IMR-90 (cell line): Measurements from ENCODE around the gene DUSP22. TPM values are rescaled to one million over a fixed set of nuclear protein-coding genes. Genes with fewer than 3 reads are reported as not detected.

Experiments
- ATAC-seq: fragments of 200-7000 bp; cut with Tn5 transposase; 2 replicates; pipeline ENCODE4 v1.9.1; 2020; ENCODE audit warnings: low read depth, mild to moderate bottlenecking, moderate library complexity
- BruUV-seq: library from RNA; stranded (reverse); fragments of 400-500 nt; replicated peaks from 2 replicates; lab custom pipeline; 2021; lab: Mats Ljungman, UMichigan
- CTCF ChIA-PET: fragments of 300-600 bp; formaldehyde crosslinking; extraction: SDS; loops from one replicate; lab custom pipeline; 2021; ENCODE audit warnings: antibody characterized with exemption; lab: Yijun Ruan, JAX
- POLR2A ChIA-PET: fragments of 300-600 bp; sonication (Branson Sonifier 250); formaldehyde crosslinking; loops from one replicate; lab custom pipeline; 2022; ENCODE audit warnings: antibody characterized with exemption; ENCODE audit not compliant: unreplicated experiment; lab: Charles Lee
- DNase-seq: peaks from one replicate; pipeline ENCODE4 v3.0.0; 2013
- H2AFZ ChIP-seq: replicated peaks from 2 replicates; pipeline ENCODE3; 2013; ENCODE audit warnings: low read length, mild to moderate bottlenecking; ENCODE audit not compliant: poor library complexity
- H2AK5ac ChIP-seq: 2 replicates; pipeline ENCODE4 v1.6.1; 2013; ENCODE audit warnings: low read depth, low read length, inconsistent platforms
- H2AK9ac ChIP-seq: replicated peaks from 2 replicates; pipeline ENCODE3; 2013; ENCODE audit warnings: mild to moderate bottlenecking, low read depth, low read length, moderate library complexity; ENCODE audit not compliant: poor library complexity
- H2BK120ac ChIP-seq: 2 replicates; pipeline ENCODE4 v1.6.1; 2013; ENCODE audit warnings: low read depth, low read length, inconsistent platforms
- H2BK15ac ChIP-seq: 3 replicates; pipeline ENCODE4 v1.6.1; 2013; ENCODE audit warnings: low read depth, low read length, inconsistent platforms
- H2BK20ac ChIP-seq: 2 replicates; pipeline ENCODE4 v1.6.1; 2013; ENCODE audit warnings: low read depth, mild to moderate bottlenecking, inconsistent platforms, low read length, moderate library complexity
- H2BK5ac ChIP-seq: 2 replicates; pipeline ENCODE4 v1.6.1; 2013; ENCODE audit warnings: mild to moderate bottlenecking, low read depth, low read length, inconsistent platforms; ENCODE audit not compliant: poor library complexity, severe bottlenecking
- H3K14ac ChIP-seq: replicated peaks from 2 replicates; pipeline ENCODE4 v1.6.1; 2013; ENCODE audit warnings: low read depth, low read length, inconsistent platforms
- H3K18ac ChIP-seq: 2 replicates; pipeline ENCODE4 v1.6.1; 2013; ENCODE audit warnings: low read depth, low read length, control low read depth
- H3K23ac ChIP-seq: 2 replicates; pipeline ENCODE4 v1.6.1; 2013; ENCODE audit warnings: low read depth, low read length, inconsistent platforms
- H3K27ac ChIP-seq: 2 replicates; pipeline ENCODE4 v1.5.1; 2013; ENCODE audit warnings: mild to moderate bottlenecking, control low read depth, low read length; ENCODE audit not compliant: insufficient read depth
- H3K27me3 ChIP-seq: 2 replicates; pipeline ENCODE4 v1.6.1; 2013; ENCODE audit warnings: low read length; ENCODE audit not compliant: control insufficient read depth, insufficient read depth
- H3K36me3 ChIP-seq: 2 replicates; pipeline ENCODE4 v1.6.1; 2013; ENCODE audit warnings: low read length, mixed read lengths; ENCODE audit not compliant: control insufficient read depth, insufficient read depth
- H3K4ac ChIP-seq: 2 replicates; pipeline ENCODE4 v1.6.1; 2013; ENCODE audit warnings: low read depth, low read length, inconsistent platforms
- H3K4me1 ChIP-seq: 2 replicates; pipeline ENCODE4 v1.6.1; 2013; ENCODE audit warnings: low read length, mixed read lengths; ENCODE audit not compliant: control insufficient read depth, insufficient read depth
- H3K4me2 ChIP-seq: 2 replicates; pipeline ENCODE4 v1.6.1; 2013; ENCODE audit warnings: low read depth, mild to moderate bottlenecking, control low read depth, low read length, moderate library complexity
- H3K4me3 ChIP-seq: 2 replicates; pipeline ENCODE4 v1.5.1; 2013; ENCODE audit warnings: low read depth, mild to moderate bottlenecking, control low read depth, low read length, moderate library complexity; ENCODE audit not compliant: insufficient read depth
- H3K56ac ChIP-seq: 2 replicates; pipeline ENCODE4 v1.6.1; 2013; ENCODE audit warnings: low read length, inconsistent platforms; ENCODE audit not compliant: insufficient read depth; ENCODE audit errors: extremely low read depth
- H3K79me1 ChIP-seq, 2 experiments: 2 replicates each; pipeline ENCODE4 v1.6.1; 2013; ENCODE audit warnings: low read length in 2 of 2, inconsistent platforms in 1 of 2, low read depth in 1 of 2
- H3K9ac ChIP-seq: 2 replicates; pipeline ENCODE4 v1.6.1; 2013; ENCODE audit warnings: low read depth, low read length, control low read depth
- H3K9me1 ChIP-seq: 2 replicates; pipeline ENCODE4 v1.6.1; 2013; ENCODE audit warnings: low read length, inconsistent platforms; ENCODE audit not compliant: insufficient read depth
- H3K9me3 ChIP-seq: 2 replicates; pipeline ENCODE4 v1.6.1; 2013; ENCODE audit warnings: low read length; ENCODE audit not compliant: control insufficient read depth, insufficient read depth
- H4K20me1 ChIP-seq: 2 replicates; pipeline ENCODE4 v1.6.1; 2013; ENCODE audit warnings: low read length, inconsistent platforms; ENCODE audit not compliant: insufficient read depth
- H4K5ac ChIP-seq: 2 replicates; pipeline ENCODE4 v1.6.1; 2013; ENCODE audit warnings: mild to moderate bottlenecking, low read depth, low read length, control low read depth
- H4K8ac ChIP-seq, 2 experiments: 2 replicates each; pipeline ENCODE4 v1.6.1; 2013; ENCODE audit warnings: low read depth in 2 of 2, low read length in 2 of 2, control low read depth in 1 of 2, inconsistent platforms in 1 of 2
- H4K91ac ChIP-seq: 2 replicates; pipeline ENCODE4 v1.6.1; 2013; ENCODE audit warnings: low read depth, low read length, inconsistent platforms; ENCODE audit not compliant: insufficient read depth
- CHD1 ChIP-seq: IDR thresholded peaks from 2 replicates; pipeline ENCODE4 v1.6.1; 2012; ENCODE audit warnings: low read depth, low read length, improper control_type of control experiment
- FOS ChIP-seq: fragments of 150-350 bp; IDR thresholded peaks from 2 replicates; pipeline ENCODE4 v1.6.1; 2016; ENCODE audit warnings: low read depth, low read length
- RCOR1 ChIP-seq: IDR thresholded peaks from 2 replicates; pipeline ENCODE4 v1.6.1; 2012; ENCODE audit warnings: mild to moderate bottlenecking, low read length, improper control_type of control experiment; ENCODE audit not compliant: insufficient replicate concordance
- WGBS, 2 experiments: methylation state at CpG; one replicate each; pipeline versions ENCODE4 v1.1.5 to v1.1.7; 2013; ENCODE audit warnings: missing lambda C conversion rate in 2 of 2; ENCODE audit not compliant: insufficient read length in 1 of 2; ENCODE audit errors: extremely low coverage in 2 of 2; 5-methylcytosine and 5-hydroxymethylcytosine counted together
- dilution Hi-C: fragments of 300-500 bp; cut with HindIII; formaldehyde crosslinking; loops from one replicate; pipeline ENCODE4 v1.14.3; 2018; ENCODE audit warnings: low sequenced_read_pairs; ENCODE audit not compliant: unreplicated experiment
- in situ Hi-C: fragments of 300-500 bp; cut with MboI; formaldehyde crosslinking; loops from 3 replicates; pipeline ENCODE4 v1.14.3; 2019; ENCODE audit warnings: low sequenced_read_pairs, inconsistent platforms, mixed read lengths
- intact Hi-C: fragments of 100-400 bp; cut with micrococcal nuclease; formaldehyde crosslinking; loops from 2 replicates; pipeline ENCODE4 v1.10.0; 2022
- polyA plus RNA-seq, 3 experiments: library from polyadenylated mRNA; depleted of rRNA; stranded (reverse); fragments of >200 nt; gene quantifications; 2 replicates each; pipeline ENCODE4 v1.2.3, GENCODE V29; 2012; ENCODE audit warnings: low replicate concordance in 1 of 3
- total RNA-seq: library from RNA; depleted of rRNA; stranded (reverse); fragments of >200 nt; gene quantifications from 2 replicates; pipeline ENCODE4 v1.2.3, GENCODE V29; 2012
- TF ChIP-seq, protein P1 (sequence below): fragments of 150-350 bp; IDR thresholded peaks from 2 replicates; pipeline ENCODE4 v1.6.1; 2016; ENCODE audit warnings: low read depth, mild to moderate bottlenecking, low read length, moderate library complexity, borderline replicate concordance
- TF ChIP-seq, protein P2 (sequence below): conservative IDR thresholded peaks from 2 replicates; pipeline ENCODE4 v1.5.1; 2012; ENCODE audit warnings: mild to moderate bottlenecking, low read depth, low read length, improper control_type of control experiment

Gene DUSP22
- total and polyA plus RNA-seq, 2 of the 4 experiments (the other 2 are of a cell fraction), result 7.1 to 8.2 TPM

DNA sequence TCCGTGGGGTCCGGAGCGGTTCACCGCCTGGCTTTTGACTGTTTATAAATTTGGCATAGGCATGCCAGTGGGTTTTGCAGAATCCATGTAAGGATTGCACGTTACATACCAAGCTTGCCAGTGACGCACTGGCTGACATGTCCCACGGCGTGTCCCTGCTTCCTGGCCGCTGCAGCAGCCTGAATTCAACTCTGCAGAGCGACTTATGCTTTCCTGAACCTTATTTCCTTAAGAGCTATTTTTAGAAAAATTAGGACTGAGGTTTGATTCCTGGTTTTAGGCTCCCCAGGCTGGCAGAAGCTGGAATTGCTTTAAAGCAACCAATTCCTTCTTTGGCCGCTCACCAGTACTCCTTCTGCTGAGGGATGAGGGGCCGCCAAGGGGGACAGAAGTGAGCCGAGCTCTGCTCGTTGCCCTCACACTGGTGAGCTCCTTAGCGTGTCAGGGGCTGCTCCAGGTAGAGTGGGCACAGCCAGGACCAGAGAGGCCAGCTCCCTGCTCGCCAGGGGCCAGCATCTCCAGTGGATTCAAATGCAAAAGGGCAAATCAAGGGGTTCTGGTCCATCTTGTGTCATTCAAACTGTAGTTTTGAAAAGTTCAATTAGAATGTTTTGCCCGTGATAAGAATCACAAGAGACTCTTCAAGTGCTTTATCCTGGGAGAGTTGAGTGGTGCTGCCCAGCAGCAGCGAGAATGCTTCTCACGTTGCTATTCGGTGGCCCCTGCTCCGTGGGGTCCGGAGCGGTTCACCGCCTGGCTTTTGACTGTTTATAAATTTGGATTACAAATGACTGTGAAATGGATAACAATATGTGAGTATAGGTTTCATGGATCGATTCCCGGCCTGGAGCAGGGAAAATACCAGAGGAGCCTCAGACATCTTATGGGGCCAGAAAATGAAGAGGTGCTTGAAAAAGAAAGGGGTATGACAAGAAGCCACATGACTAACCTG, 81.8 kb downstream of the DUSP22 start:
- BruUV-seq, result no TSS peak
- Histone ChIP-seq H3K4me1 (no peaks in the 10 kb centered on the region), H3K9ac (no peak overlapping the region), H3K4ac (no peak overlapping the region), H3K23ac (no peak overlapping the region), H3K4me3 (no peak overlapping the region), H3K14ac (no peak overlapping the region), H2BK120ac (no peak overlapping the region), H2AFZ (no peak overlapping the region), H3K27ac (no peak overlapping the region), H2AK5ac (no peak overlapping the region), H3K27me3 (peaks cover 32% of the 10 kb centered on the region), H3K79me1 (no peaks in the 10 kb centered on the region), H3K36me3 (no peaks in the 10 kb centered on the region), H4K8ac (no peak overlapping the region), H2BK20ac (no peak overlapping the region), H3K4me2 (no peak overlapping the region; the same call in 1 of the 2 replicates), H3K9me3 (peaks cover 16% of the 10 kb centered on the region), H4K5ac (no peak overlapping the region), H3K56ac (no peak overlapping the region), H2BK15ac (no peak overlapping the region), H4K20me1 (no peaks in the 10 kb centered on the region), H2BK5ac (no peak overlapping the region), H3K9me1 (no peaks in the 10 kb centered on the region), H3K18ac (no peak overlapping the region), H4K91ac (no peak overlapping the region), H2AK9ac (no peak overlapping the region)
- ATAC-seq (peak; percentile 17; the same call in 1 of the 2 replicates), DNase-seq (peak; percentile 16)
- WGBS, 2 experiments, result 50% methylated on average over 22 of the region's 26 CpGs; no CpG with 5 or more reads in 1 of the 2 experiments
- intact Hi-C loops, result no loop called here
- dilution Hi-C loops, result no loop called here
- TF ChIP-seq, protein P1, sequence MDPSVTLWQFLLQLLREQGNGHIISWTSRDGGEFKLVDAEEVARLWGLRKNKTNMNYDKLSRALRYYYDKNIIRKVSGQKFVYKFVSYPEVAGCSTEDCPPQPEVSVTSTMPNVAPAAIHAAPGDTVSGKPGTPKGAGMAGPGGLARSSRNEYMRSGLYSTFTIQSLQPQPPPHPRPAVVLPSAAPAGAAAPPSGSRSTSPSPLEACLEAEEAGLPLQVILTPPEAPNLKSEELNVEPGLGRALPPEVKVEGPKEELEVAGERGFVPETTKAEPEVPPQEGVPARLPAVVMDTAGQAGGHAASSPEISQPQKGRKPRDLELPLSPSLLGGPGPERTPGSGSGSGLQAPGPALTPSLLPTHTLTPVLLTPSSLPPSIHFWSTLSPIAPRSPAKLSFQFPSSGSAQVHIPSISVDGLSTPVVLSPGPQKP, result no peak
- TF ChIP-seq RCOR1 (no peak), FOS (no peak), CHD1 (no peak)
- TF ChIP-seq, protein P2, sequence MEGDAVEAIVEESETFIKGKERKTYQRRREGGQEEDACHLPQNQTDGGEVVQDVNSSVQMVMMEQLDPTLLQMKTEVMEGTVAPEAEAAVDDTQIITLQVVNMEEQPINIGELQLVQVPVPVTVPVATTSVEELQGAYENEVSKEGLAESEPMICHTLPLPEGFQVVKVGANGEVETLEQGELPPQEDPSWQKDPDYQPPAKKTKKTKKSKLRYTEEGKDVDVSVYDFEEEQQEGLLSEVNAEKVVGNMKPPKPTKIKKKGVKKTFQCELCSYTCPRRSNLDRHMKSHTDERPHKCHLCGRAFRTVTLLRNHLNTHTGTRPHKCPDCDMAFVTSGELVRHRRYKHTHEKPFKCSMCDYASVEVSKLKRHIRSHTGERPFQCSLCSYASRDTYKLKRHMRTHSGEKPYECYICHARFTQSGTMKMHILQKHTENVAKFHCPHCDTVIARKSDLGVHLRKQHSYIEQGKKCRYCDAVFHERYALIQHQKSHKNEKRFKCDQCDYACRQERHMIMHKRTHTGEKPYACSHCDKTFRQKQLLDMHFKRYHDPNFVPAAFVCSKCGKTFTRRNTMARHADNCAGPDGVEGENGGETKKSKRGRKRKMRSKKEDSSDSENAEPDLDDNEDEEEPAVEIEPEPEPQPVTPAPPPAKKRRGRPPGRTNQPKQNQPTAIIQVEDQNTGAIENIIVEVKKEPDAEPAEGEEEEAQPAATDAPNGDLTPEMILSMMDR, result peak; percentile 32
- CTCF ChIA-PET, result no interaction called here
- POLR2A ChIA-PET, result no interaction called here
- in situ Hi-C loops, result no loop called here
